Liver (tissue), 9 donors: ENCODE measurements around the gene TMEM9B. TPM values are rescaled to one million over a fixed set of nuclear protein-coding genes. Genes with fewer than 3 reads are reported as not detected.

Source experiments
- DNase-seq: peaks from one replicate; pipeline ENCODE4 v3.0.0-alpha.2; 2017; ENCODE audit warnings: low spot score
- H3K27ac ChIP-seq, 2 donors: one replicate each; pipeline ENCODE4 v1.7.0; 2013; ENCODE audit warnings: inconsistent platforms in 2 of 2, low read length in 2 of 2, control low read depth in 1 of 2, low read depth in 1 of 2, mild to moderate bottlenecking in 1 of 2
- H3K27me3 ChIP-seq, 4 donors: one replicate each; pipeline versions ENCODE4 v1.6.1 to v1.7.0; 2013; ENCODE audit warnings: low read length in 3 of 4, inconsistent platforms in 1 of 4, mild to moderate bottlenecking in 1 of 4, moderate library complexity in 1 of 4; ENCODE audit not compliant: control insufficient read depth in 4 of 4, insufficient read depth in 4 of 4
- H3K36me3 ChIP-seq, 4 donors: one replicate each; pipeline versions ENCODE4 v1.6.1 to v1.7.0; 2013; ENCODE audit warnings: low read length in 3 of 4, mild to moderate bottlenecking in 3 of 4, low read depth in 1 of 4, moderate library complexity in 1 of 4; ENCODE audit not compliant: control insufficient read depth in 4 of 4, insufficient read depth in 3 of 4
- H3K4me1 ChIP-seq, 4 donors: one replicate each; pipeline versions ENCODE4 v1.6.1 to v1.7.0; 2013; ENCODE audit warnings: low read length in 3 of 4, mild to moderate bottlenecking in 3 of 4, moderate library complexity in 1 of 4; ENCODE audit not compliant: control insufficient read depth in 4 of 4, insufficient read depth in 4 of 4
- H3K4me3 ChIP-seq, 3 donors: one replicate each; pipeline versions ENCODE4 v1.6.1 to v1.7.0; 2013; ENCODE audit warnings: low read length in 3 of 3, control low read depth in 1 of 3, low read depth in 1 of 3, mild to moderate bottlenecking in 1 of 3
- H3K9ac ChIP-seq, 2 donors: one replicate each; pipeline ENCODE4 v1.7.0; 2013; ENCODE audit warnings: low read length in 2 of 2, mild to moderate bottlenecking in 2 of 2, moderate library complexity in 2 of 2, control low read depth in 1 of 2, low read depth in 1 of 2
- H3K9me3 ChIP-seq, 4 donors: one replicate each; pipeline versions ENCODE4 v1.6.1 to v1.7.0; 2013; ENCODE audit warnings: low read length in 3 of 4; ENCODE audit not compliant: control insufficient read depth in 4 of 4
- EGR1 ChIP-seq, 2 donors: IDR thresholded peaks; 2 replicates each; pipeline ENCODE4 v1.6.1; 2016 to 2018; ENCODE audit warnings: antibody characterized with exemption in 2 of 2, low read depth in 2 of 2
- FOXA1 ChIP-seq: IDR thresholded peaks from 2 replicates; pipeline ENCODE4 v1.6.1; 2016; ENCODE audit warnings: antibody characterized with exemption
- GABPA ChIP-seq, 2 donors: IDR thresholded peaks in 1 of 2; conservative IDR thresholded peaks in 1 of 2; 2 replicates each; pipeline ENCODE4 v1.6.1; 2016; ENCODE audit warnings: antibody characterized with exemption in 2 of 2, mild to moderate bottlenecking in 1 of 2, moderate library complexity in 1 of 2
- HNF4A ChIP-seq, 2 donors: conservative IDR thresholded peaks; 2 replicates each; pipeline ENCODE4 v1.6.1; 2016; ENCODE audit warnings: antibody characterized with exemption in 2 of 2, mild to moderate bottlenecking in 2 of 2
- JUND ChIP-seq, 2 donors: IDR thresholded peaks; 2 replicates each; pipeline ENCODE4 v1.6.1; 2016; ENCODE audit warnings: antibody characterized with exemption in 2 of 2
- SP1 ChIP-seq: IDR thresholded peaks from 2 replicates; pipeline ENCODE4 v1.6.1; 2018; ENCODE audit warnings: antibody characterized with exemption, mild to moderate bottlenecking
- TAF1 ChIP-seq: conservative IDR thresholded peaks from 2 replicates; pipeline ENCODE4 v1.6.1; 2016; ENCODE audit warnings: antibody characterized with exemption, mild to moderate bottlenecking
- WGBS: extraction: QIAGEN DNeasy Blood & Tissue Kit; methylation state at CpG from one replicate; pipeline ENCODE4 v1.1.7; 2013; 5-methylcytosine and 5-hydroxymethylcytosine counted together
- polyA plus RNA-seq, 2 donors: library from polyadenylated mRNA; stranded (reverse) in 1 of 2; unstranded in 1 of 2; fragments of 200-250 nt in 1 of 2; fragments of >200 nt in 1 of 2; fragmentation: Nextera tagmentation in 1 of 2; extraction: Ambion mirVana in 1 of 2; gene quantifications; one replicate each; pipeline versions ENCODE4 v1.2.1 to v1.2.3, GENCODE V29; 2013 to 2015
- total RNA-seq, 2 donors: library from RNA; depleted of rRNA; stranded (reverse); fragments of >200 nt; gene quantifications; one replicate each; pipeline ENCODE4 v1.2.3, GENCODE V29; 2014
- TF ChIP-seq, protein P1 (sequence below): IDR thresholded peaks from 2 replicates; pipeline ENCODE4 v1.6.1; 2016; ENCODE audit warnings: antibody characterized with exemption
- TF ChIP-seq, protein P2 (sequence below): IDR thresholded peaks from 2 replicates; pipeline ENCODE4 v1.6.1; 2016; ENCODE audit warnings: antibody characterized with exemption
- TF ChIP-seq, protein P3 (sequence below): fragments of 150-350 bp; IDR thresholded peaks from 2 replicates; pipeline ENCODE4 v1.5.1; 2017; ENCODE audit warnings: improper control_type of control experiment, low read depth, low read length; ENCODE audit not compliant: missing input control
- TF ChIP-seq, protein P4 (sequence below): IDR thresholded peaks from 2 replicates; pipeline ENCODE4 v1.6.1; 2016; ENCODE audit warnings: antibody characterized with exemption, mild to moderate bottlenecking
- donor health status: healthy.
- donor health status: healthy.
- donor health status: healthy.
- donor health status: healthy.
- donor health status: healthy.

TMEM9B gene
- total and polyA plus RNA-seq, 4 donors: 17.0 to 23.9 (median 19.5) TPM

DNA sequence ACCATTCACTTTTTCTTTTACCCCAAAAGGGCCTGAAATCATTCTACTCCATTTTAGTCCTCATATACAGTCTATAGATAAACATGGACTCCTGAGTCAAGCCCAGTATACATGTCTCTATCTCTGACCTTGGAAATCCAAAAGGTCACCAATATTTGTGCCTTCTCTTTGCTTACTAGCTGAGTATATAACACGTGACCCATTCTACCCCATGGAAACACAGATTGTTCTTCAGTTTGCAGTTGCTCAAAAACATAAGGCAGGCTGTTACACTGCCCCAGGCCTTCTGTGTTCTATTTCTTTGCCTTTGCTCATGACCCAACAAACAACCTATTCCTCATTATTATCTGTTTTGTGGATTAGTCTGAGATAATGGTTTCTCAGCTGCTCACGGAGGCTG is 33.8 kb upstream of the TMEM9B start:
- H3K4me1 ChIP-seq: peaks cover 0 to under 1% (median under 1%) of the 10 kb centered on the region in 4 donors
- 90% methylated on average over 2 of the region's 2 CpGs for WGBS

DNA sequence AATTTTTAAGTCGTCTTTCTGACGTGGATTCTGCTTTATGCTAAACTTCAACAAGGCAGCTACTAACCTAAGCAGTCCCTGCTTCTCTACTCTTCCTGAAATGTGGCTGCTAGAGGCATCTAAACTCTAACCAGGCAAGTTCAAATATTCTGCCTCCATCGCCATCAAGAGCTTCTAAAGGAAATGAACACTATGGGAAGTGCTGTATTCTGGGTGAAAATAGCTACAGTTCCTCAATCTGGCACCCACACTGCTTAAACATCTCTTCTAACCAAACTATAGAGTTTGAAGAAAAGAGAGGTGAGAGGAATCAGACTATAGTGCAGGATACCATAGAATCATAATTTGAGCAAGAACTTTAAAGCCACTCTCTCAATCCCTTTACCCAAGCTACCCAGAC is 33.2 kb upstream of the TMEM9B start:
- no peak for DNase-seq
- Histone ChIP-seq H3K4me1 (no peaks in the 10 kb centered on the region), H3K9me3 (no peaks in the 10 kb centered on the region), H3K9ac (no peak overlapping the region), H3K36me3 (no peaks in the 10 kb centered on the region), H3K27ac (no peak overlapping the region), H3K27me3 (peaks cover 0 to 5% (median 2%) of the 10 kb centered on the region in 4 donors), H3K4me3 (no peak overlapping the region)
- 94% methylated on average over 3 of the region's 3 CpGs for WGBS
- TF ChIP-seq GABPA (IDR thresholded peaks at IDR 0.05 in 1 of 2, conservative IDR thresholded peaks at IDR 0.05 in 1 of 2) (no peak), HNF4A (conservative IDR thresholded peaks at IDR 0.05) (no peak), EGR1 (IDR thresholded peaks at IDR 0.05; ENCODE audit: low read depth in 2 of 2) (no peak), TAF1 (no peak), SP1 (no peak), FOXA1 (no peak)
- TF ChIP-seq, protein P1, sequence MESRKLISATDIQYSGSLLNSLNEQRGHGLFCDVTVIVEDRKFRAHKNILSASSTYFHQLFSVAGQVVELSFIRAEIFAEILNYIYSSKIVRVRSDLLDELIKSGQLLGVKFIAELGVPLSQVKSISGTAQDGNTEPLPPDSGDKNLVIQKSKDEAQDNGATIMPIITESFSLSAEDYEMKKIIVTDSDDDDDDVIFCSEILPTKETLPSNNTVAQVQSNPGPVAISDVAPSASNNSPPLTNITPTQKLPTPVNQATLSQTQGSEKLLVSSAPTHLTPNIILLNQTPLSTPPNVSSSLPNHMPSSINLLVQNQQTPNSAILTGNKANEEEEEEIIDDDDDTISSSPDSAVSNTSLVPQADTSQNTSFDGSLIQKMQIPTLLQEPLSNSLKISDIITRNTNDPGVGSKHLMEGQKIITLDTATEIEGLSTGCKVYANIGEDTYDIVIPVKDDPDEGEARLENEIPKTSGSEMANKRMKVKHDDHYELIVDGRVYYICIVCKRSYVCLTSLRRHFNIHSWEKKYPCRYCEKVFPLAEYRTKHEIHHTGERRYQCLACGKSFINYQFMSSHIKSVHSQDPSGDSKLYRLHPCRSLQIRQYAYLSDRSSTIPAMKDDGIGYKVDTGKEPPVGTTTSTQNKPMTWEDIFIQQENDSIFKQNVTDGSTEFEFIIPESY: no peak
- TF ChIP-seq, protein P2, sequence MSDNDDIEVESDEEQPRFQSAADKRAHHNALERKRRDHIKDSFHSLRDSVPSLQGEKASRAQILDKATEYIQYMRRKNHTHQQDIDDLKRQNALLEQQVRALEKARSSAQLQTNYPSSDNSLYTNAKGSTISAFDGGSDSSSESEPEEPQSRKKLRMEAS: no peak

More for the DNA sequence above, 33.8 kb upstream of the TMEM9B start:
- DNase-seq: no peak
- H3K9ac ChIP-seq: no peak overlapping the region
- H3K27me3 ChIP-seq: peaks cover 0 to 5% (median 3%) of the 10 kb centered on the region in 4 donors
- no peaks in the 10 kb centered on the region for H3K36me3 ChIP-seq
- no peaks in the 10 kb centered on the region for H3K9me3 ChIP-seq
- H3K27ac ChIP-seq: no peak overlapping the region
- TF ChIP-seq, protein P1: no peak
- TF ChIP-seq JUND (IDR thresholded peaks at IDR 0.05): no peak
- TF ChIP-seq, protein P3, sequence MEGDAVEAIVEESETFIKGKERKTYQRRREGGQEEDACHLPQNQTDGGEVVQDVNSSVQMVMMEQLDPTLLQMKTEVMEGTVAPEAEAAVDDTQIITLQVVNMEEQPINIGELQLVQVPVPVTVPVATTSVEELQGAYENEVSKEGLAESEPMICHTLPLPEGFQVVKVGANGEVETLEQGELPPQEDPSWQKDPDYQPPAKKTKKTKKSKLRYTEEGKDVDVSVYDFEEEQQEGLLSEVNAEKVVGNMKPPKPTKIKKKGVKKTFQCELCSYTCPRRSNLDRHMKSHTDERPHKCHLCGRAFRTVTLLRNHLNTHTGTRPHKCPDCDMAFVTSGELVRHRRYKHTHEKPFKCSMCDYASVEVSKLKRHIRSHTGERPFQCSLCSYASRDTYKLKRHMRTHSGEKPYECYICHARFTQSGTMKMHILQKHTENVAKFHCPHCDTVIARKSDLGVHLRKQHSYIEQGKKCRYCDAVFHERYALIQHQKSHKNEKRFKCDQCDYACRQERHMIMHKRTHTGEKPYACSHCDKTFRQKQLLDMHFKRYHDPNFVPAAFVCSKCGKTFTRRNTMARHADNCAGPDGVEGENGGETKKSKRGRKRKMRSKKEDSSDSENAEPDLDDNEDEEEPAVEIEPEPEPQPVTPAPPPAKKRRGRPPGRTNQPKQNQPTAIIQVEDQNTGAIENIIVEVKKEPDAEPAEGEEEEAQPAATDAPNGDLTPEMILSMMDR: no peak
- TF ChIP-seq SP1: no peak
- TF ChIP-seq, protein P4, sequence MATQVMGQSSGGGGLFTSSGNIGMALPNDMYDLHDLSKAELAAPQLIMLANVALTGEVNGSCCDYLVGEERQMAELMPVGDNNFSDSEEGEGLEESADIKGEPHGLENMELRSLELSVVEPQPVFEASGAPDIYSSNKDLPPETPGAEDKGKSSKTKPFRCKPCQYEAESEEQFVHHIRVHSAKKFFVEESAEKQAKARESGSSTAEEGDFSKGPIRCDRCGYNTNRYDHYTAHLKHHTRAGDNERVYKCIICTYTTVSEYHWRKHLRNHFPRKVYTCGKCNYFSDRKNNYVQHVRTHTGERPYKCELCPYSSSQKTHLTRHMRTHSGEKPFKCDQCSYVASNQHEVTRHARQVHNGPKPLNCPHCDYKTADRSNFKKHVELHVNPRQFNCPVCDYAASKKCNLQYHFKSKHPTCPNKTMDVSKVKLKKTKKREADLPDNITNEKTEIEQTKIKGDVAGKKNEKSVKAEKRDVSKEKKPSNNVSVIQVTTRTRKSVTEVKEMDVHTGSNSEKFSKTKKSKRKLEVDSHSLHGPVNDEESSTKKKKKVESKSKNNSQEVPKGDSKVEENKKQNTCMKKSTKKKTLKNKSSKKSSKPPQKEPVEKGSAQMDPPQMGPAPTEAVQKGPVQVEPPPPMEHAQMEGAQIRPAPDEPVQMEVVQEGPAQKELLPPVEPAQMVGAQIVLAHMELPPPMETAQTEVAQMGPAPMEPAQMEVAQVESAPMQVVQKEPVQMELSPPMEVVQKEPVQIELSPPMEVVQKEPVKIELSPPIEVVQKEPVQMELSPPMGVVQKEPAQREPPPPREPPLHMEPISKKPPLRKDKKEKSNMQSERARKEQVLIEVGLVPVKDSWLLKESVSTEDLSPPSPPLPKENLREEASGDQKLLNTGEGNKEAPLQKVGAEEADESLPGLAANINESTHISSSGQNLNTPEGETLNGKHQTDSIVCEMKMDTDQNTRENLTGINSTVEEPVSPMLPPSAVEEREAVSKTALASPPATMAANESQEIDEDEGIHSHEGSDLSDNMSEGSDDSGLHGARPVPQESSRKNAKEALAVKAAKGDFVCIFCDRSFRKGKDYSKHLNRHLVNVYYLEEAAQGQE: no peak
- TF ChIP-seq, protein P2: no peak
- no peak for TF ChIP-seq EGR1 (IDR thresholded peaks at IDR 0.05; ENCODE audit: low read depth in 2 of 2)
- H3K4me3 ChIP-seq: no peak overlapping the region
